Measurements from ENCODE around the gene HCN1.
"Not testable (repeated sequence)": the region's sequence is repeated elsewhere in the genome, so short reads cannot be mapped to it uniquely, and the experiment has no call there.

The HCN1 gene

GRCh38 chr5:45312627-45313026 is 383.6 kb downstream of the HCN1 start:
- in situ Hi-C loops (cut with MboI; ENCODE audit: low sequenced_read_pairs): not testable (repeated sequence)

DNA sequence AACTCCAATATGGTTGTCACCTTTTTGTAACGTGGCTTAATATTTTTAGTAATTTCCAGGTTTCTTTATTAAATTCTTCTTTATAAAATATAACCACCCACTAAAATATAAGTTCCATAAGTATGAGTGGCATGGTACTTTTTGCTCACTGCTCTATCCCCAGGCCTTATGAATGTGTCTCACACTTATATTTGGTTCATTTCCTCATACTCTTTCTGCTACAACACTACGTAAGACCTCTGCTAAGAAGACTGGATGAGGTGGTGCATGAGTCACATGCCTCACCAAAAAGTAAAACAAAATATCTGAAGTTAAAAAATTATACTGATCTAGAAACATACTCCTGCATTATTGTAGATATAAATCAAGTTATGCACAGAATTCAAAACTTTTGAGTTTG is 400.9 kb downstream of the HCN1 start:
- in situ Hi-C loops (cut with MboI; ENCODE audit: low sequenced_read_pairs): no loop called here

GRCh38 chr5:45288746-45289145 is 407.4 kb downstream of the HCN1 start:
- in situ Hi-C loops (cut with MboI; ENCODE audit: low sequenced_read_pairs): no loop called here

DNA sequence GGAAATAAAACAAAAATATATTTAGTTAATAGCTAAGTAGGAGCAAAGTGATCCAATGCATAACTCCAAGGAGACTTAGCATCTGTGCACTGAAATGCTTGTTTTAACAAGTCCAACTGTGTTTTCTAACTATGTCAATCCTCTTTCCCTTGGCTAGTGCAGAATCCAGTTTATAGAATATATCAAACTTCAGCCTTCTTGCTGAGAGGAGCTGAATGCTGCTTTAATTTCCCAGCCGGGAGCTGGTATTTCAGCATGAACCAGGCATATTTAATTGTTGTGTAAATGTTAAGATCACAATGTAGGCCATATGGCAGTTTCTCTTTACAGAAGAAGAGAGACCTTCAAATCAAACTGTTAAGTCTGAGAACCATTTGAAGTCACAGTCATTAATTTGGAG is 411.7 kb downstream of the HCN1 start:
- in situ Hi-C loops (cut with MboI; ENCODE audit: low sequenced_read_pairs): no loop called here

- in situ Hi-C loops (cut with MboI; ENCODE audit: low sequenced_read_pairs): no loop called here
Observed at GRCh38 chr5:45281081-45281480, 415.1 kb downstream of the HCN1 start.

DNA sequence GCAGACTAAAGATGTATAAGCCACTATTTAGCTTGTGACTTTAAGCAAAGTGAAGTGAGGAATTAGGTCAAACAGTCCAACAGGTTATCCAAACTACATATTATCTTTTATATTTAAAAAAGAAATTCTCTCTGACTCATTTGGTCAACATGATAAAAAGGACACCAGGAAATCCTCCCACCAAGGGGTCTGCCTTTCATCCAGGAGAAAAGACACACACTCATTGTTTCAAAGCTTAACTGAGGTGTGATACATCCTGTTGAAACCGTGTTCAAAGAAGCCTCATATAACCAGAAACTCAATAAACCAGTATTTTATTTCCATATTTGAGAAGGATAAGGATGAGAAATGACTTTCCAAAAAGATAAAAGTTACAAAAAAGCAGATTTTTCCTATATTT is 417.1 kb downstream of the HCN1 start:
- in situ Hi-C loops (cut with MboI; ENCODE audit: low sequenced_read_pairs): no loop called here

DNA sequence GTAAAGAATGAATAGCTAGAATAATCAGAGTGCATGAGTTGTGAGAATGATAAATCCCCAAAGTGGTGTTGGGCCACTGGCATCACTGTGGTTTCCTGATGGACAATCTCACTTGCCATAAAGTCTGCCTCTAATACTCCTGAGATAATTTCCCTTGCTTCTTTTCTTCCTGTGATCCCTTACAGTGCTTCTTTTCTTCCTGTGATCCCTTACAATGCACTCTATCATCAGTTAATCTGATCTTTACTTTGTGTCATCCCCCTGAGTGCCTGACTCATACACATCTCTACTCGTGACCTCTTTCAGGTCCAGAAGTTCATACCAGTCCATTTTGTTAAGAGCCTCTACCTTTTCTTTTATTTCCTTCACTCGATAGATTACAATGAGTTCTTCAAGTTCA is 418.3 kb downstream of the HCN1 start:
- in situ Hi-C loops (cut with MboI; ENCODE audit: low sequenced_read_pairs): no loop called here

- in situ Hi-C loops (cut with MboI; ENCODE audit: low sequenced_read_pairs): no loop called here
Observed at GRCh38 chr5:45274241-45274640, 421.9 kb downstream of the HCN1 start.

DNA sequence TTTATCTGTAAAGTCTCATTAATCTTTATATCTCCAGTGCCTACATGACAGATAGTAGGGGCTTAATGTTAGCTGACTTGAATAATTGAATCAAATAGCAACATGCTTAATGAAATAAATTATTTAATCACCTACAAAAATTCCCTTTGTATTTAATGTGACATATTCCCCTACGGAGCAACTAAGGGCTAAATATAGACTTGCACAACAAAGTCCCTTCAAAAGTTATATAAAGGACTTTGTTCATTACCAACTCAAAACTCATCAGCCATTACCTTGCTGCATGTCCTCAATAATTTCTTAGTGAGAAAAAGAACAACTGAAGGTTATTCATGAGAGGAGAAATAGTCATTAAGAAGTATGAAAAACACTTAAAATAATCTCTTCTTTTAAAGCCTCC is 424.6 kb downstream of the HCN1 start:
- in situ Hi-C loops (cut with MboI; ENCODE audit: low sequenced_read_pairs): no loop called here

- in situ Hi-C loops (cut with MboI; ENCODE audit: low sequenced_read_pairs): no loop called here
Observed at GRCh38 chr5:45264447-45264846, 431.7 kb downstream of the HCN1 start.

DNA sequence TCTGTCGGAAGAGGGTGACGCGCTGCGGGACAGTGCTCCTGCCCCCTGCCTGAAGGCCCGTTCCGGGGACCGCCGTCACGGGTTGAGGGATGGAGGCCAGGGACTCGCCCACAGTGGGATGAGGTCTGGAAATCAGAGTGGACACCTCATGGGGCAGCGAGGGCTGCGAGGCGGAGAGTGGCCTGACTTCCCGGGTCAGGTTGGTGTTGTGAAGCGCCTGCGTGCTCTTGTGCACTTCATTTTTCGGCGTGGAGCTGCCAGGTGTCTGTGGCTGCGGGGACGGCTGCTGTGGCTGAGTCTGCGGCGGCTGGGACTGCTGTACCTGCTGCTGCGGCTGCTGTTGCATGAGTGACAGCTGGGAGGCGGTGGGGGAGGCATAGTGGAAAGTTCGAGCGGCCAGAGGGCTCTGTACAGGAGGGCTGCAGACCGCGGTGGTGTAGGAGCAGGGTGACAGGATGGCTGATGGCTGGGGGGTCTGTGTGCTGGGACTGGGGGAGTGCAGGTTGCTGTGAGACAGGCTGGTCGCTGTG is 434.1 kb downstream of the HCN1 start:
- in situ Hi-C loops (cut with MboI; ENCODE audit: low sequenced_read_pairs): no loop called here

DNA sequence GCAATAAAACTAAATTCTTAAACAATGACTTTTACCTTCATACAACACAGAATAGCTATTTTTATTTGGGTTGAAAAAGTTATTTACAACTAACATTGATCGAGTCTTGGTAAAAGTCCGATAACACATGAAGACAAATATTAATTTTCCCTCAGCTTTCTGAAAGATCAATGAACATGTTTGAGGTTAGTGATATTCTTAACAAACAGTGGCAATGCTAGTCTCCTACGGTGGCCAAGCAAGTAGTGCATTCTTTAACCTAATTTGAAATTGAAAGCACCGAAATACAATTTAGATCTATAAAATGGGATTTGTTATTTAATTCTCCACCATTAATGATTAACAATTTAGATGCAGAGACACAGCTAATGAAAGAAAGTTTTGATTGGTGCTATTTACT is 435.1 kb downstream of the HCN1 start:
- in situ Hi-C loops (cut with MboI; ENCODE audit: low sequenced_read_pairs): no loop called here

DNA sequence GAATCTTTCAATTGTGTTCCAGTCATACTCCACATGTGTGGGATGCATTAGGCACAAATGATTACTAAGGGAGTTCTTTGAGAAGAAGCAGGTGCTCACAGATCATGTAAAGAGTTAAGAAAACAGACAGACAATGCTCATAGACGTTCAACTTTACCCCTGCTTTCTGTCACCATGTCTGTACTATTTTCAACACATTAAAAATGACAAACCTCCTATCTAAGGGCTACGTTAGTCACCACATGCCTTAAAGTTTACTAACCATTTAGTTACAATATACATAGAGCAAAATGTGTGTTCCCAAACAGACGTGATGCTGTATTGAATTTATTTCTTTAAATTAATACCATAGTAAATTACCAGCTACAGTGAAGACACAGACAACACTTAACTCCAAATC is 435.9 kb downstream of the HCN1 start:
- in situ Hi-C loops (cut with MboI; ENCODE audit: low sequenced_read_pairs): no loop called here

DNA sequence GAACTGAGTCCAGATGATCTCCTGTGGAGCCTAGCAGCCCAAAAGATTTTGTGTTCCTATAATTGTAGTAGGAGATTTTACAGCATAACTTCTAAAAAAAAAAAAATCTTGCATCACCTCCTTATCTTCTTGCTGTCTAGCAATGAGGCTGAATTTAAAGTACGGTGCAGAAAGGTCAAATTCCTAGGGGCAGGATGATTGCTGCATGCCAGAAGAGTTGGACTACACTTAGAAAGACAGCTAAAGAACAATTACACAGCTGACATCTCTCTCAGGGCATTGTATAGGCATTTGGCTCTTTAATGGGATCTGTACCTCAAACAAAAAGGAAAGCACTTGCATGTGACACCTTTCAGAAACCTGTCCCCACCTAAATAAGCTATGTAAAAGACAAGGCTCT is 443.2 kb downstream of the HCN1 start:
- in situ Hi-C loops (cut with MboI; ENCODE audit: low sequenced_read_pairs): no loop called here

- in situ Hi-C loops (cut with MboI; ENCODE audit: low sequenced_read_pairs): no loop called here
Observed at GRCh38 chr5:45252541-45252940, 443.6 kb downstream of the HCN1 start.

- in situ Hi-C loops (cut with MboI; ENCODE audit: low sequenced_read_pairs): no loop called here
Observed at GRCh38 chr5:45225571-45226031, 470.6 kb downstream of the HCN1 start.

DNA sequence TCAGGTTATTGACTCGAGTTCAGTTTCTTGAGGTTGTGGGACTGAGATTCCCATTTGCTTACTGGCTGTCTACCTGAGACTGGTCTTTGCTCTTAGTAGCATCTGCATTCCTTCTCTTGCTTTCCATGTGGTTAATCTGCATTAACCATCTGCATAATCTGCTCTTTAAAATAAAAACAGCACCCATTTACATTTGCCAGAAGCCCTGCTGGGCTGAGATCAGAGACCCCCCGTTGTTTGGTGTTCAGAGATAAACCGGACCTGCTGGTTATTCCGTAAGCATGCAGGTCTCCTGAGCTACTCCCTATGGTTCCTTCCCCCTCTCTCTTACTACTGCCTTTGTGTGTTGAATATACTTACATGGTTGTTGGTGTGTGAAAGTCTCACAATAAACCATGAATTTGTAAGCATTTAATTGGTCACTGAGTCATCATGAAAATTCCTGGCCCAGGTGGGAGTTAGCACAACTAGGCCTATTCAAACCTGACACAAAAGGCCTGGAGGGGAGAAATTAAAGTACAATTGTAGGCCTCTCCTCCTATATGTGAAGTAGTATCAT is 490.7 kb downstream of the HCN1 start:
- in situ Hi-C loops (cut with MboI; ENCODE audit: low sequenced_read_pairs): no loop called here
